Endothelial cell (in vitro differentiated cells): ENCODE measurements around the gene EVPL. TPM values are rescaled to one million over a fixed set of nuclear protein-coding genes. Genes with fewer than 3 reads are reported as not detected.

Experiments
- DNase-seq: peaks from one replicate; pipeline ENCODE4 v3.0.0; 2021; ENCODE audit warnings: low spot score
- H3K27ac Mint-ChIP-seq: one replicate; pipeline ENCODE4 v1.8.0; 2021; ENCODE audit warnings: mixed read lengths, inconsistent platforms; ENCODE audit not compliant: unreplicated experiment
- H3K27me3 Mint-ChIP-seq: one replicate; pipeline ENCODE4 v1.8.0; 2021; ENCODE audit warnings: mild to moderate bottlenecking, moderate library complexity, mixed read lengths, inconsistent platforms; ENCODE audit not compliant: unreplicated experiment
- H3K36me3 Mint-ChIP-seq: one replicate; pipeline ENCODE4 v1.8.0; 2021; ENCODE audit warnings: mild to moderate bottlenecking, low read depth, mixed read lengths, inconsistent platforms; ENCODE audit not compliant: unreplicated experiment
- H3K4me1 Mint-ChIP-seq: one replicate; pipeline ENCODE4 v1.8.0; 2021; ENCODE audit warnings: mild to moderate bottlenecking, mixed read lengths, inconsistent platforms; ENCODE audit not compliant: unreplicated experiment
- H3K4me3 Mint-ChIP-seq: one replicate; pipeline ENCODE4 v1.8.0; 2021; ENCODE audit warnings: mild to moderate bottlenecking, mixed read lengths, inconsistent platforms; ENCODE audit not compliant: unreplicated experiment
- H3K9me3 Mint-ChIP-seq: one replicate; pipeline ENCODE4 v1.8.0; 2021; ENCODE audit warnings: mixed read lengths, inconsistent platforms; ENCODE audit not compliant: unreplicated experiment
- CTCF ChIP-seq: fragments of 200-600 bp; sonication (generic); IDR thresholded peaks from one replicate; pipeline ENCODE4 v1.5.0; 2021; ENCODE audit warnings: antibody characterized with exemption; ENCODE audit not compliant: unreplicated experiment
- total RNA-seq: library from RNA; stranded (reverse); fragmentation: NEBNext Ultra II Directional; extraction: Animal tissue kit (Norgen Biotek cat#: 25700); gene quantifications from one replicate; pipeline ENCODE4 v1.2.1, GENCODE V29; 2021; ENCODE audit not compliant: unreplicated experiment

Gene EVPL
- total RNA-seq, 1 donor from 2014 or later: not detected

- peaks cover 7% of the 10 kb centered on the region for H3K4me1 Mint-ChIP-seq
- TF ChIP-seq CTCF: no peak
- peaks cover 18% of the 10 kb centered on the region for H3K36me3 Mint-ChIP-seq
- DNase-seq: no peak
- peaks cover 3% of the 10 kb centered on the region for H3K27me3 Mint-ChIP-seq
- H3K4me3 Mint-ChIP-seq: no peak overlapping the region
- H3K9me3 Mint-ChIP-seq: peaks cover 4% of the 10 kb centered on the region
- H3K27ac Mint-ChIP-seq: no peak overlapping the region
These were observed 25.0 kb downstream of the EVPL start for GRCh38 chr17:76002100-76002499.

- Mint-ChIP-seq H3K4me3 (no peak within 1 kb of the TSS), H3K27me3 (peaks cover 3% of the 10 kb centered on the region), H3K4me1 (peaks cover 12% of the 10 kb centered on the region), H3K36me3 (peaks cover 21% of the 10 kb centered on the region), H3K27ac (no peak within 1 kb of the TSS), H3K9me3 (peaks cover 4% of the 10 kb centered on the region)
- DNase-seq: no peak
- peak; percentile 64 for TF ChIP-seq CTCF
These were observed 26.2 kb downstream of the EVPL start, which contains the start of gene CDK3 for GRCh38 chr17:76000755-76001521. CDK3 (plus strand) TSS chr17:76000855; CDS start chr17:76001426, 571 bp downstream.

- Mint-ChIP-seq H3K4me3 (no peak overlapping the region), H3K27me3 (peaks cover 3% of the 10 kb centered on the region), H3K27ac (no peak overlapping the region), H3K4me1 (peaks cover 12% of the 10 kb centered on the region), H3K36me3 (peaks cover 17% of the 10 kb centered on the region), H3K9me3 (peaks cover 4% of the 10 kb centered on the region)
- peak; percentile 90 for TF ChIP-seq CTCF
- peak; percentile 89 for DNase-seq
These were observed 26.9 kb downstream of the EVPL start for GRCh38 chr17:76000016-76000754.

GRCh38 chr17:75998327-75998795 is 28.7 kb downstream of the EVPL start:
- H3K4me1 Mint-ChIP-seq: peaks cover 12% of the 10 kb centered on the region
- H3K4me3 Mint-ChIP-seq: no peak overlapping the region
- no peak for TF ChIP-seq CTCF
- peaks cover 4% of the 10 kb centered on the region for H3K9me3 Mint-ChIP-seq
- no peak overlapping the region for H3K27ac Mint-ChIP-seq
- H3K27me3 Mint-ChIP-seq: peaks cover 3% of the 10 kb centered on the region
- peaks cover 14% of the 10 kb centered on the region for H3K36me3 Mint-ChIP-seq
- no peak for DNase-seq
